NOMO-1 treated with DMSO at 0.1 percent for 48 hours (cell line): Measurements from ENCODE around the gene SEPSECS.

Experiments
- DNase-seq: peaks from one replicate; lab custom pipeline; 2025; ENCODE audit not compliant: unreplicated experiment; lab: John Stamatoyannopoulos, UW

Gene SEPSECS

GRCh38 chr4:25159837-25160713 is at the start of gene SEPSECS:
SEPSECS (minus strand) TSS chr4:25160449; CDS start chr4:25160369, 80 bp downstream.
- peak; percentile 95 for DNase-seq

DNA sequence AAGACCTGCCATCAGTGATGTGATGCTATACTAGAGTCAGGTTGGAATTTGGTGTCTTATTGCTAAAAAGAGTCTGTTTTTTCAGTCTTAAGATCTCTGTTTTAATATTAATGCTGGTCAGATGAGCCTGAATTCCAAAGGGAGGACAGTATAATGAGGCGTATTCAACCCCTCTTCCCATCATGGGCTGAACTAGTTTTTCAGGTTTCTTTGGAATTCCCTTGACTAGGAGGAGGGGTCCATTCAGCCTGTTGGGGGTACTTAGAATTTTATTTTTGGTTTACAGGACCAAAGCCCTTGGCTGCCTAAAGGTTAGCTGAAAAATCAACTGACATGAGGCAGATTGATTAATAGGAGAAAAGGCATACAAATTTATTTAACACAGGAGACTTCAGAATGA is 49.5 kb upstream of the SEPSECS start:
- no peak for DNase-seq

GRCh38 chr4:25207997-25208396 is 47.7 kb upstream of the SEPSECS start:
- no peak for DNase-seq

DNA sequence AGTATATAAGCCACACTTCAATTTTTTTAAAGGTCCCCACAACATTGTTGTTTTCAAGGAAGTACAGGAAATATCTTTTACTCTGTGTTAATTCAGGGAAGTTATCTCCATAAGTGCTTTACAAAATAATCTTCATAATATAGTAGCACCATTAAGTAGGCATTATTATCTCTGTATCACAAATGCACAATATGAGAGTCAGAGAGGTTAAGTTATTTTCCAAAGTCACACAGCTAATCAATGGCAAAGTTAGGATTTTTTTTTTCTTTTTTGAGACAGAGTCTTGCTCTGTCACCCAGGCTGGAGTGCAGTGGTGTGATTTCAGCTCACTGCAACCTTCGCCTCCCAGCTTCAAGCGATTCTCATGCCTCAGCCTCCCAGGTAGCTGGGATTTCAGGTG is 38.5 kb upstream of the SEPSECS start:
- DNase-seq, result no peak

- DNase-seq, result no peak
These were observed 30.2 kb upstream of the SEPSECS start for GRCh38 chr4:25190407-25190806.

DNA sequence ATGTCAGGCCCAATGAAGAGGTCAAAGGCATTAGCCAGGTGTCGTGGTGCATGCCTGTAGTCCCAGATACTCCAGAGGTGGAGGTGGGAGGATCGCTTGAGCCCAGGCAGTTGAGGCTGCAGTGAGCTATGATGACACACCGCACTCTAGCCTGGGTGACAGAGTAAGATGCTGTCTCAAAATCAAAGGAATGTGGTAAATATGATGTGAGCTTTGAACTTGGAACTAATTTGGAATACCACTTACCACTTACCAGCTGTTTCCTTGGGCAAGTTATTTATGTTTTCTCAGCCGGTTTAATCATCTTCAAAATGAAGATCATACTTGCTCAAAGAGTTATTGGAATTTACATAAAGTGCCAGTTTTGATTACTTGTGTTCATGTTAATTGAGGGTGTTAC is 23.8 kb upstream of the SEPSECS start:
- DNase-seq, result no peak

DNA sequence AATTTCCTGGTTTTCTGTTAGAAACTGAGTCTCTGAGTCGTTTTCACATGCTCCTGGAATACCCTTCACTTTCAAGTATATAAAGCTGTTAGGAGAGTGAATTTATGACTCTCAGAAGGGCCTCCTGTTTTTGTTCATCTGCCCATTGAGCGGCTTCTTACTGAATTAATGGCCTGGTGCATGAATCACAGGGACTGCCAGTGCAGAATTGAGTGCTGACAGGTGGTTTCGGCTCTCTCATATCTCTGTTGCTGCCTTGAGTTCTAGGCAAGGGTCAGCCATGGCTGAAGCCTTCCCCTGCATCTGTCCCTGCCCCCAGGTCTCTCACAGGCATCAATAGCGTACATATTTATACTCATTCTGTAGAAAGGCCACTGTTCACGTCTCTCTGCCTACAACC is 22.7 kb upstream of the SEPSECS start:
- no peak for DNase-seq

- DNase-seq, result peak; percentile 37
These were observed 20.4 kb upstream of the SEPSECS start for GRCh38 chr4:25180524-25181131.

DNA sequence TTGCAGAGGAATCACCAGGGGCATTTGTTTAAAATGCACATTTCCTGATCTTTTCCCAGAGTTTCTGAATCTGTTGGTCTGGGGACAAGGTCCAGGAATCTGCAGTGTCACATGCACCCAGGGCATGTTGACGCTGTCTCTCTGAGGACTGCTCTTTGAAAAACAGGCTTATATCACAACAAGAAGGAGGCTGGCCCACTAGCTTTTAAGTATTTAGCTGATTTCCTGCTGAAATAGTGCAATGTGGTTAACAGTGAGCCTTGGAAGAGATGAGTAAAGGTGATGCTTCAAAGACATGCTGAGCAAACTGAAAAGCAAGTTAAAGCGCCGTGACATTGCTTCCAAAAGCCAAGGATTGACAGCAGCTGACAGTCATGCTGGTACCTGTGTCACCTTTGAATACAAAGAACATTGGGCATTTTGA is 18.6 kb upstream of the SEPSECS start:
- DNase-seq, result no peak

- no peak for DNase-seq
These were observed 16.9 kb upstream of the SEPSECS start for GRCh38 chr4:25177147-25177546.

- no peak for DNase-seq
These were observed 14.4 kb upstream of the SEPSECS start for GRCh38 chr4:25174674-25175073.

DNA sequence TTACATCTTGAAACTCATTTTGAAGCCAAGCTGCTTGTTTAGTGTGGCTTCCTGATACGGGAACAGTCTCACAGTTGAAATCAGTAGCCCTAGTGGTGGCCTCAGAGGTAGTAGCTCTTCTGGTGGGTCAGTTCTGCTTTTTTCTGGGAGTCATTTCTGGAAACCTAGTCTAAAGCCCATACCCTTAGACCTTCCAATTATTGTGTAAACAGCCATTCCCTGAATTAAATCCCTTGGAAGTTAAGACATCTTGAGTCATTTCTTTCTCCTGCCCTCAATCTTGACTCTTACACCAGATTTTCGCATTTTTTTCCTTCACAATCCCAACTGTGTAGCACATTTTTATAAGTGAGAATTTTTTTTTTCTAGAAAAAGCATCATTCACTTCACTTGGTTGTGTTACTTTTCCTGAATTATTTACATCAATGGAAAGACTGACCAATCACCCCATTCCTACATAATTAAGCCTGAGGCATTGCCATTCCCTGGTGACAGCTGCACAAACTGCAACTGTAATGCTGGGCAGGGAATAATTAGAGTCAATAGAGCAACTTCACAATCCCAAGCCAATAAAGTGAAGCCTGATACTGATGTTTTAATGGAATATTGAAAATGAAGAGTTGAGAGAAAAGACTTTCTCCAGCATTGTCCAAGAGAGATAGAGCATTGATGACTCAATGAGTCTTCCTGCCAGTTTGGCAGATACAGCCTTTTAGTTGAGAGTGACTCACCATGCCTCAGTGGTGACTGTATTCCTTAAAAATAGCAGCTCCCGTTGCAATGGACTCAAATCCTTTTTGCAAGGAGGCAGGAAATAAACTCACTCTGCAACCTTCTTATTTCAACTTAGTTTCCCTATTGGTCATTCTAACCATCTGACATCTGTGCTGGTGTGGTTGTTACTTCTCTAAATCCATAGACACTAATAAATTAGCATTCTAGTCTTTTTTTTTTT is 13.0 kb upstream of the SEPSECS start:
- peak; percentile 80 for DNase-seq

DNA sequence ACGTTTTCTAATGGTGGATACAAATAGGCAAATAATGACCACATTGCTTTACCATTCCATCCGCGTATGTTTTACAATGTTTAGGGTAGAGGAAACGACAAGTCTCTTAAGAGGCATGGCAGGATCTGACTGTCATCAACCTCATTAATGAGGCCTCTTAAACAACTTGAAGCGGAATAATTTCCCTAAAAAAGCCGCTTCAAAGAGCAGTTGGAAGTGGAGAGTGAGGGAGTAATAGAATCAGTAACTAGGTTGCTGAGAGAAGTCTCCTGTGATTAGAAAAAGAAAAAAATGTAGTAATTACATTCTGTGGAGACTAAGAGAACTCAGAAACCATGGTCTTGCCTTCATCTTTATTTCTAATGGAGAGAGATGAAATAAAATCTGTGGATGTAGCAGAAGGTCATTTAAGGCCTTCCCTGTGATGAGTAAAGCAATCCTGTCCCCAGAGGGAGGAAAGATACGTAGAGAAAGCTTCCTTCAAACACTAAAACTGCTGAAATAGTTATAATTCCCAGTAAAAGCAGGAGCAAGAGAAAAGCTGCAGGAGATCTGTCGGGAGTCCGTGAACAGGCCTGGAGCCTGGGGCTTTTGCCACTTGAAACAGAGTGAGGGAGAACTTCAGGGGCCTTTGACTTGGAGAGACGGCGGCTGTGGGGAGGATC is 11.1 kb upstream of the SEPSECS start:
- DNase-seq, result no peak

GRCh38 chr4:25169446-25169845 is 9.2 kb upstream of the SEPSECS start:
- DNase-seq, result no peak

GRCh38 chr4:25165916-25166315 is 5.7 kb upstream of the SEPSECS start:
- no peak for DNase-seq

DNA sequence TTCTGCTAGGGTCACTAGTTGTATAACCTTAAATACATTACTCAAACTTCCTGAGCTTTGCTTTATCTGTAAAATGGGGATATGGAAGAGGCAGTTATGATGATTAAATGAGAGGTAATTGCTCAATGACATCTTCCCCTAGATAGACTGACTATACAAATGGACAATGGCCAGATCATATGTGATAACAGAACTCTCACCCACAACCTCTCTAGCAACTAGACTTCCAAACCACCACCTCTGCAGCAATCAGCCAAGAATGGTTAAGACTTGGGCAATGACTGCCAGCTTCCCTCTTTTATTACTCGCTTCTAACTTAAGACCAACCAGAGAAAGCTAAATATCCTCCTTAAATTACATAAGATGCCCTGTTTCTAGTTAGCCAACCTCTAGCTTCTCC is 2.9 kb upstream of the SEPSECS start:
- peak; percentile 63 for DNase-seq

DNA sequence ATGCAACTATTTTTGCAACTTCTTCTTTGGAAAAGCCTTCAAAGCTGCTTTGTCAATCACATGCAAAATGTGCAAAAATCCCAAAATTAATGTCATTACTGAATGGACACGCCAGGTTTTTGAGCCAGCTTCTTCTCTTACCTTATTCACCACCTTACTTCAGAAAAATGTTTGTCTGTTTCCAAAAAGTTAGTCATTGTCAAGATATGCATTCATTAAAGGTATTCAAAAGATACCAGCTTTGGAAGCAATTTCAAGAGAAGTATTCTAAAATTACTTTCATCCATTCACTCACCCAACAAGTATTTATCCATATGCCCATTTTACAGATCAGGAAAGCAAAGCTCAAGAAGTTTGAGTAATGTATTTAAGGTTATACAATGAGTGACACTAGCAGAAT is 2.3 kb upstream of the SEPSECS start:
- no peak for DNase-seq

GRCh38 chr4:25161593-25161950 is 1.3 kb upstream of the SEPSECS start:
- peak; percentile 26 for DNase-seq

- DNase-seq, result no peak
These were observed 704 bp upstream of the SEPSECS start for GRCh38 chr4:25160714-25161592.

GRCh38 chr4:25158817-25159216 is 1.4 kb downstream of the SEPSECS start:
- DNase-seq, result no peak
